A172 (cell line): Measurements from ENCODE around the gene RERE. TPM values are rescaled to one million over a fixed set of nuclear protein-coding genes. Genes with fewer than 3 reads are reported as not detected.

Experiments used
- DNase-seq: peaks from one replicate; pipeline ENCODE4 v3.0.0-alpha.2; 2015; ENCODE audit warnings: low spot score
- total RNA-seq: library from RNA; depleted of rRNA; stranded (reverse); fragments of >200 nt; shearing (Covaris generic); gene quantifications from 2 replicates; pipeline ENCODE4 v1.2.3, GENCODE V29; 2014; rRNA removed

The RERE gene
- 7.0 and 24.3 TPM in 2 replicates for total RNA-seq

GRCh38 chr1:8817412-8818324 is at the start of gene RERE:
Gene RERE, minus strand, starts transcription at chr1:8817640.
- DNase-seq: peak; percentile 47

GRCh38 chr1:8866792-8867415 is 49.5 kb upstream of the RERE start:
- no peak for DNase-seq

GRCh38 chr1:8866173-8866791 is 48.8 kb upstream of the RERE start:
- no peak for DNase-seq

- DNase-seq: no peak
These were observed 47.4 kb upstream of the RERE start for GRCh38 chr1:8864713-8865344.

DNA sequence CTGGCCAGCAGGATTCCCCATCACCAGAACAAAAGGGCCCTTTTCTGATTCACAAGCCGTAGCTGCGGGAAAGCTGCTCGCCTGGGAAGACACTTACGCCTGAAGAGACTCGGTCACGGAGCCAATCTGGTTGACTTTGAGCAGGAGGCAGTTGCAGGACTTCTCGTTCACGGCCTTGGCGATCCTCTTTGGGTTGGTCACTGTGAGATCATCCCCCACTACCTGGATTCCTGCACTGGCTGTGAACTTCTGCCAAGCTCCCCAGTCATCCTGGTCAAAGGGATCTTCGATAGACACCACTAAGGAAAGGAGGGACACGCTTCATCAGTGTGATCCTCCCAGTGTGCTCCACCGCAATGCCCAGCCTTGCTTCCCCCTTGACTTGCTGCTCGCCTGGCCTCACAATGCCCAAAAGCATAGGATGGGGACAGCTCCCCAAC is 46.4 kb upstream of the RERE start:
- DNase-seq: no peak

GRCh38 chr1:8863138-8863537 is 45.7 kb upstream of the RERE start:
- no peak for DNase-seq

DNA sequence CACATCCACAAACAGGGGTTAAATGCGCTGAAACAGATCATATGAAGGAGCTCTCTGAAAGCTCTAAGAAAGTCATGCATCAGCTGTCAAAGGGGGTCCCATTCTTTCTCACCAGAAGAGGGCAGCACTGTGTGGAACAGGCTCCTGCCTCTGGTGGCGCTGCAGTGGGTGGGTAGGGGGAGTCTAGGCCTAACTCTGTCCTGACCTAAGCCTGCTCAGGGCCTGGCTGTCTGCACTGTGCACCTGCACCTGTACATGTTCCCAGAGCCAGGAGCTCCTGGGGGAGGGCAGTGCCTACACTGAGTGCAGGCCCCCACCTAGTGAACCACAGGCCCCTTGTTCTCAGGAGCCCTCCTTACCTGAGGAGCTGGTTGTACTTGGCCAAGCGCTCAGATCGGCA is 45.1 kb upstream of the RERE start:
- DNase-seq: no peak

- no peak for DNase-seq
These were observed 43.5 kb upstream of the RERE start for GRCh38 chr1:8860738-8861516.

- no peak for DNase-seq
These were observed 41.7 kb upstream of the RERE start for GRCh38 chr1:8858888-8859706.

- peak; percentile 86 for DNase-seq
These were observed 40.8 kb upstream of the RERE start for GRCh38 chr1:8858112-8858668.

DNA sequence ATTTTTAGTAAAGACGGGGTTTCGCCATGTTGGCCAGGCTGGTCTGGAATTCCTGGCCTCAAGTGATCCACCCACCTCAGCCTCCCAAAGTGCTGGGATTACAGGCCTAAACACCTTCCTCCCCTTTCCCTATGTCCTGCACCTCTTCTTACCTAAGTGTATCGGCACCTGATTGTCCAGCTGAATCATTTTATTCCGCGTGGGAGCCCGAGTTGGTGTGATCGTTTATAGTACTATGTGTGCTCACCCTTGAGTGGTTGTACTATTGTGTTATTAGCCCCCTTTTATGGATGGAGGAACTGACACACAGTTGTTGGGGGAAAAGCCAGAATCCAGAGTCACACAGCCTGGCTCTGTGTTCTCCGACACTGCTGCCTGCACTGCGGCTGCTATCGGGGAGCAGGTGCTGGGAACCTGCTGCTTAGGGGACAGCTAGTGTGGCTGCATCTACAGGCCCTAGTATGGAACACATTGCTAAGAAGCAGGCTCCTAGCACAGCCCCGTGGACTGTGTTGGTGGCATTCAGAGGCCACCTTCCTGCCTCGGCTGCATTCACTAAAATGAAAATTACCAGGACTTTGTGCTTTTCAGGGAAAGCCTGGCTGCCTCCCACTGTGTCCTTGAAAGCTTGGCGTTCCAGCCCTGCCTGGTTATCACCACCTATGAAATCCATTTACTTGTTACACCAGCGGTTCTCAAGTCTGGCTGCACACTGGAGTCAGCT is 39.4 kb upstream of the RERE start:
- no peak for DNase-seq

DNA sequence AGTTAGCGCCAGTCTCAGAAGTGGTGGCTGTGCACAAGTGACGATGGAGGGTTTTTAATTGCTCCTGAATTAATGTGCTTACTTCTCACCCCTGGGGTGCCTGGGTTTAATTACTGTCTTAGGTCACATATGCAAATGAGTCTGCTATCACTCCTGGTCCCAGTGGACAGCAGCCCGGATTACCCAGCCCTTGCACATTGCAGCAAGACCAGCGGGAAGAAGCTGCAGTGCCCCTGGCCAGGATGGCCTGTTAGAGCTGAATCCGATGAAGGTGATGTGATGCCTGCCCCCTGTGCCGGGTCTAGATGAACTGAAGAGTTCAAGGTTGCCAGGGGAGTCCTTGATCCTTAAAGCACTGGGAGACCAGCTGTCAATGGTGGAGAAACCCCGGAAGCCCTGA is 36.8 kb upstream of the RERE start:
- no peak for DNase-seq

DNA sequence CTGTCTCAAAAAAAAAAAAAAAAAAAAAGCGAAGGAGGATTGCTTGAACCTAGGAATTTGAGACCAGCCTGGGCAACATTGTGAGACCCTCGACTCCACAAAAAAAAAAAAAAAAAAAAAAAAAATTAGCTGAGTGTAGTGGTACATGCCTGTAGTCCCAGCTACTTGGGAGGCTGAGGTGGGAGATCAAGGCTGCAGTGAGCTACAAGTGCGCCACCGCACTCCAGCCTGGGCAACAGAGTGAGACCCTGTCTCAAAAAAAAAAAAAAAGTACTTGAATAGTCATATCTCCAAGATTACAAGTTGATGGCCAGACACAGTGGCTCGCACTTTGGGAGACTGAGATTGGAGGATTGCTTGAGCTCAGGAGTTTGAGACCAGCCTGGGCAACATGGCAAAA is 33.6 kb upstream of the RERE start:
- DNase-seq: no peak

DNA sequence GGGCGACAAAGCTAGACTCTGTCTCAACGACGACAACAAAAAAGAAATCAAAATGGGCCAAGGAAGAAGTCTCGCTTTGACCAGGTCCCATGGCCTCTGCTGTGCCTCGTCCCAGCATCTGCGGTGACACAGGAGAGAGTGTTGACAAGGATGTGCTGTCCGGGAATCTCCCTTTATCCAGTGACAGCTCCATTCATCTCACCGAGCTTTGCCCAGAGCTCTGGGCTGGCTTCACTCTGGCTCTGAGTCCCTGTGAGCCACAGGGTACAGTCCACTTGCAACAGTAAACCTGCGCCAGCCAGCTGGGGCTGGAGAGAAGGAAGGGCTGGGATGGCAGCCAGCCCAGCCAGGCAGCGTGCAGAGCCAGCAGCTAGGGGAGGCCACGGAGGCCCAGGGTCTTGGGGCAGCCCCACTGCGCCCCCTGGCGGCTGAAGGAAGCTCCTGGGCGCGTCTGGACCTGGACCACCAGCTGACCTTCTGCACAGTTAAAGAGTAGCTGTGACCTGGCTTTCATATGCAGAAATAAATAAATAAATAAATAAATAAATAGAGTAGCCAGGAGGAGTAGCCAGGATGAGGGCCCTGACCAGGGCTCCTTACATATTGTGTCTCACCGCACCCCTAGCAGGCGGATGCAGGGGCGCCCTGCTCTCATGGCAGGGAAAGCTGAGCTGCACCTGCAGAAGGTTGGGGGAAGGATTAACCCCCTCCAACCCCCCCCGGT is 31.4 kb upstream of the RERE start:
- peak; percentile 75 for DNase-seq

GRCh38 chr1:8847990-8848389 is 30.6 kb upstream of the RERE start:
- no peak for DNase-seq

GRCh38 chr1:8846263-8846662 is 28.8 kb upstream of the RERE start:
- no peak for DNase-seq

- DNase-seq: no peak
These were observed 28.0 kb upstream of the RERE start for GRCh38 chr1:8845104-8846097.
